Thymus (tissue), 11 donors: Measurements from ENCODE around the gene CSTPP1. TPM values are rescaled to one million over a fixed set of nuclear protein-coding genes. Genes with fewer than 3 reads are reported as not detected.

ENCODE experiments used
- DNase-seq, 9 donors: peaks; one replicate each; pipeline ENCODE4 v3.0.0-alpha.2; 2013; ENCODE audit warnings: low spot score in 9 of 9, low read depth in 6 of 9, missing footprints in 1 of 9
- H3K27ac ChIP-seq, 2 donors: one replicate each; pipeline ENCODE4 v1.5.1; 2013; ENCODE audit warnings: control low read depth in 1 of 2, low read depth in 1 of 2, low read length in 1 of 2, mild to moderate bottlenecking in 1 of 2, moderate library complexity in 1 of 2
- H3K27me3 ChIP-seq, 2 donors: one replicate each; pipeline ENCODE4 v1.5.1; 2013; ENCODE audit warnings: low read length in 1 of 2; ENCODE audit not compliant: control insufficient read depth in 2 of 2, insufficient read depth in 1 of 2
- H3K36me3 ChIP-seq, 2 donors: one replicate each; pipeline ENCODE4 v1.5.1; 2013; ENCODE audit warnings: low read length in 1 of 2, mild to moderate bottlenecking in 1 of 2, moderate library complexity in 1 of 2; ENCODE audit not compliant: control insufficient read depth in 2 of 2, insufficient read depth in 2 of 2
- H3K4me1 ChIP-seq, 2 donors: one replicate each; pipeline ENCODE4 v1.5.1; 2013; ENCODE audit warnings: low read length in 2 of 2; ENCODE audit not compliant: control insufficient read depth in 2 of 2, insufficient read depth in 2 of 2
- H3K4me3 ChIP-seq, 2 donors: one replicate each; pipeline ENCODE4 v1.5.1; 2013; ENCODE audit warnings: low read length in 2 of 2, control low read depth in 1 of 2, mild to moderate bottlenecking in 1 of 2
- H3K9me3 ChIP-seq, 2 donors: one replicate each; pipeline ENCODE4 v1.5.1; 2013; ENCODE audit warnings: low read length in 1 of 2, mild to moderate bottlenecking in 1 of 2; ENCODE audit not compliant: control insufficient read depth in 2 of 2, insufficient read depth in 1 of 2
- WGBS: extraction: QIAGEN DNeasy Blood & Tissue Kit; methylation state at CpG from one replicate; pipeline ENCODE4 v1.1.7; 2013; 5-methylcytosine and 5-hydroxymethylcytosine counted together
- polyA plus RNA-seq: library from polyadenylated mRNA; stranded (reverse); fragments of 200-250 nt; gene quantifications from one replicate; pipeline ENCODE4 v1.2.3, GENCODE V29; 2013
- total RNA-seq: library from RNA; stranded (reverse); fragments of 120-200 nt; gene quantifications from one replicate; pipeline ENCODE4 v1.2.4, GENCODE V29; 2013
- donor health status: healthy.

The CSTPP1 gene
- total and polyA plus RNA-seq, 2 donors = 15.8 to 16.0 TPM

- no peaks in the 10 kb centered on the region for H3K36me3 ChIP-seq
- H3K4me3 ChIP-seq = no peak overlapping the region
- H3K4me1 ChIP-seq = peaks cover 2 to 5% of the 10 kb centered on the region in 2 donors
- no peaks in the 10 kb centered on the region for H3K9me3 ChIP-seq
- DNase-seq = no peak
- 91% methylated on average over 3 of the region's 3 CpGs for WGBS
- no peak overlapping the region for H3K27ac ChIP-seq
- no peaks in the 10 kb centered on the region for H3K27me3 ChIP-seq
Measured at GRCh38 chr11:47099214-47099917, 162.8 kb downstream of the CSTPP1 start.

DNA sequence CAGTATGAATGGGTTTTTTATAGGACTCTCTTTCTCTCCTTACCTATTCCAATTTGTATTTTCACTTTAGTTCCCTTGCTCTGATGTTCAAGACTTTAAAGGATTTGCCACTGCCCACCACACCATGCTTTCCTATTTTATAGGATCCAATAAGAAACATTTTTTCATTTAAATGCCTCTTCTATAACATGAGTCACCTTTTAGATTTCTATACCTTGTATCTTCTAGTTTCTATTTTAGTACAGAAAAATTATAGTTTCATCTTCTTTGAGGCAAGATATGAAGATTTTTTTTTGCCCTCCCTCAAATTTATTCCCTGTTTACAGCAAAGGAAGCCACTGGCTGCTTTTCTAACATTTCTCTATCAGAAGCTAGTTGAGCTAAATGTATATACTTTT lies 163.4 kb downstream of the CSTPP1 start:
- Histone ChIP-seq H3K4me1 (peaks cover 2 to 5% of the 10 kb centered on the region in 2 donors), H3K4me3 (no peak overlapping the region)

DNA sequence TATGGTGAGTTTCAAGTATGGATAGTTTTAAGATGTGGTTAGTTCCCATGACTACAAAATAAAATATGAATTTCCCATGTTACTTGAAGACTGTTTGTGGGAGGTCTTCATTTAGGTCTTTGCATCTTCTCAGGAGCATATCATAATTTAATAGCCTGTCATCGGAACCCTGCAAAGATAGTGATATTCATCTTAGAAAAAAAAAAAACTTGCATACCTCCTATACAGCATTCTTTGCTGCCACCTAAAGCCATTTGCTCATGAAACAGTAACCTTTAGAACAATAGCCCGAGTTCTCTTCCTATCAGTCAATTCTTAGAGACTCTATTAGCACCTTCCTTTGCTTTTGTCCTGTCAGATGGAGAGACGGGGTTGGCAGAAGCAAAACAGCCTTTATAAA lies 164.8 kb downstream of the CSTPP1 start:
- Histone ChIP-seq H3K9me3 (no peaks in the 10 kb centered on the region), H3K27me3 (no peaks in the 10 kb centered on the region), H3K4me3 (no peak overlapping the region), H3K4me1 (peaks cover 2 to 5% of the 10 kb centered on the region in 2 donors), H3K27ac (no peak overlapping the region), H3K36me3 (no peaks in the 10 kb centered on the region)
- 96% methylated on average over 3 of the region's 3 CpGs for WGBS
- no peak for DNase-seq

More for the DNA sequence above, 163.4 kb downstream of the CSTPP1 start:
- Histone ChIP-seq H3K9me3 (no peaks in the 10 kb centered on the region), H3K27me3 (no peaks in the 10 kb centered on the region), H3K36me3 (no peaks in the 10 kb centered on the region), H3K27ac (no peak overlapping the region)
- no peak for DNase-seq

DNA sequence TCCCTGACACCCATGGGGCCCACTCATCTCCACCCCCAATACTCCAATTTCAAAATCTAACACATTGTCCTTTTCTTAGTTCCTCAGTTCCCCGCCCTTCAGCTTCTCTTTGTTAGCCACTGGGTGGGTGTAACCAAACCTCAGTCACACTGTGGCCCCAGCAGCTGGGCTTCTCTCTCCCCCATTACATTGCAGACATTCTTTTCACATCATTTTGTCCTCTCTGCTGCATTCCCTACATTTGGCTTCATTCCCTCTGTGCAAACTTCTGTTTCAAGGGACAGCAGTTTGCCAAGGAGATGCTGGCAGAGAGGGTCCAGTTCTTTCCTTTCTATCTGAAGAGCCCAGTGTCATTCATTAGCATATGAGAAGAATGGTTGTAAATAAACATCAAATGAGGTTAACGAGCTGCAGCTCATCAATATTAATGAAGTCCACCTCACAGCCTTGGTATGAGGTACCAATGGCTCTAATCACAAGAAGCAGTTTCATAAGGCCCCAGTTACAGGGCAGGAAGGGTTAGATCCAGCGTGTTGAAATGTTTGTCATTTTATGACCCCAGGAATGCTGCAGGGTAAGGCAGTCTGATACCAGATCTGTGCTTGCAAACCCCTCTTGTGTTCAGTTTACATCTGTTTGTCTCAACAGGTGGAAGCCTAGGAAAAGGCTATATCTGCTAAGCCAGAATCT lies 167.8 kb downstream of the CSTPP1 start:
- DNase-seq = no peak
- Histone ChIP-seq H3K9me3 (no peaks in the 10 kb centered on the region), H3K4me3 (no peak overlapping the region), H3K4me1 (peaks cover 2 to 5% of the 10 kb centered on the region in 2 donors), H3K36me3 (no peaks in the 10 kb centered on the region), H3K27me3 (no peaks in the 10 kb centered on the region), H3K27ac (no peak overlapping the region)
- 98% methylated on average over 3 of the region's 3 CpGs for WGBS

GRCh38 chr11:47105541-47105940 lies 169.0 kb downstream of the CSTPP1 start:
- H3K27me3 ChIP-seq = no peaks in the 10 kb centered on the region
- H3K9me3 ChIP-seq = no peaks in the 10 kb centered on the region
- DNase-seq = no peak
- no peaks in the 10 kb centered on the region for H3K36me3 ChIP-seq
- no peak overlapping the region for H3K4me3 ChIP-seq
- peaks cover 2 to 5% of the 10 kb centered on the region in 2 donors for H3K4me1 ChIP-seq
- H3K27ac ChIP-seq = no peak overlapping the region
- WGBS = 89% methylated on average over 2 of the region's 2 CpGs

- Histone ChIP-seq H3K4me1 (peaks cover 2 to 5% of the 10 kb centered on the region in 2 donors), H3K27ac (no peak overlapping the region)
- WGBS = 98% methylated on average over 3 of the region's 3 CpGs
Measured at GRCh38 chr11:47105974-47106373, 169.4 kb downstream of the CSTPP1 start.

GRCh38 chr11:47106798-47107411 lies 170.3 kb downstream of the CSTPP1 start:
- Histone ChIP-seq H3K9me3 (no peaks in the 10 kb centered on the region), H3K4me3 (no peak overlapping the region), H3K27ac (no peak overlapping the region), H3K36me3 (no peaks in the 10 kb centered on the region), H3K27me3 (no peaks in the 10 kb centered on the region), H3K4me1 (peaks cover 2 to 10% of the 10 kb centered on the region in 2 donors)
- DNase-seq = no peak
- WGBS = 96% methylated on average over 7 of the region's 7 CpGs

More at GRCh38 chr11:47105974-47106373, 169.4 kb downstream of the CSTPP1 start:
- DNase-seq = no peak
- no peaks in the 10 kb centered on the region for H3K27me3 ChIP-seq
- H3K4me3 ChIP-seq = no peak overlapping the region
- H3K9me3 ChIP-seq = no peaks in the 10 kb centered on the region
- no peaks in the 10 kb centered on the region for H3K36me3 ChIP-seq

GRCh38 chr11:47107744-47108143 lies 171.2 kb downstream of the CSTPP1 start:
- Histone ChIP-seq H3K4me1 (peaks cover 0 to 7% of the 10 kb centered on the region in 2 donors), H3K4me3 (no peak overlapping the region), H3K36me3 (no peaks in the 10 kb centered on the region), H3K27me3 (no peaks in the 10 kb centered on the region), H3K27ac (no peak overlapping the region), H3K9me3 (no peaks in the 10 kb centered on the region)
- 98% methylated on average over 6 of the region's 6 CpGs for WGBS
- DNase-seq = no peak

- no peak for DNase-seq
- 97% methylated on average over 4 of the region's 4 CpGs for WGBS
- Histone ChIP-seq H3K27me3 (no peaks in the 10 kb centered on the region), H3K9me3 (no peaks in the 10 kb centered on the region), H3K36me3 (no peaks in the 10 kb centered on the region), H3K27ac (no peak overlapping the region), H3K4me1 (peaks cover 0 to 5% of the 10 kb centered on the region in 2 donors), H3K4me3 (no peak overlapping the region)
Measured at GRCh38 chr11:47108214-47108613, 171.7 kb downstream of the CSTPP1 start.
